ENCODE results near the gene TNFRSF13B.

- TF ChIP-seq REST (IDR thresholded peaks at IDR 0.05; ENCODE audit: low read depth) (no peak), ZBTB7A (IDR thresholded peaks at IDR 0.05; ENCODE audit: low read depth) (no peak), YY1 (IDR thresholded peaks at IDR 0.05; ENCODE audit: low read depth) (no peak), NFIC (IDR thresholded peaks at IDR 0.05) (no peak)
Measured at GRCh38 chr17:16934836-16935235, 37.1 kb downstream of the TNFRSF13B start.

All from Ishikawa (cell line).